Astrocyte (in vitro differentiated cells and primary cell): Measurements from ENCODE around the gene SLC6A20. TPM values are rescaled to one million over a fixed set of nuclear protein-coding genes. Genes with fewer than 3 reads are reported as not detected.

Source experiments
- DNase-seq: peaks from one replicate; pipeline ENCODE4 v3.0.0-alpha.2; 2010; ENCODE audit warnings: low read depth
- FAIRE-seq: peaks from 2 replicates; lab custom pipeline; 2011; peaks lifted over from hg19 to GRCh38; lab: Jason Lieb, UNC
- H2AFZ ChIP-seq: 2 replicates; pipeline ENCODE4 v1.6.0; 2012; ENCODE audit warnings: low read depth, low read length, inconsistent platforms
- H3K27ac ChIP-seq: 2 replicates; pipeline ENCODE4 v1.5.1; 2011; ENCODE audit warnings: low read depth, low read length, inconsistent platforms
- H3K27me3 ChIP-seq: 2 replicates; pipeline ENCODE4 v1.6.0; 2011; ENCODE audit warnings: low read length, inconsistent platforms; ENCODE audit not compliant: insufficient read depth
- H3K36me3 ChIP-seq: 2 replicates; pipeline ENCODE4 v1.5.1; 2011; ENCODE audit warnings: low read length, inconsistent platforms; ENCODE audit not compliant: insufficient read depth
- H3K4me1 ChIP-seq: 2 replicates; pipeline ENCODE4 v1.5.1; 2011; ENCODE audit warnings: low read length, inconsistent platforms; ENCODE audit not compliant: insufficient read depth
- H3K4me2 ChIP-seq: 2 replicates; pipeline ENCODE4 v1.6.0; 2012; ENCODE audit warnings: low read length, inconsistent platforms
- H3K4me3 ChIP-seq: 2 replicates; pipeline ENCODE4 v1.5.1; 2011; ENCODE audit warnings: low read depth, mild to moderate bottlenecking, low read length, inconsistent platforms; ENCODE audit not compliant: insufficient read depth
- H3K79me2 ChIP-seq: 2 replicates; pipeline ENCODE4 v1.6.0; 2012; ENCODE audit warnings: mild to moderate bottlenecking, low read length, inconsistent platforms; ENCODE audit not compliant: insufficient read depth
- H3K9ac ChIP-seq: 2 replicates; pipeline ENCODE4 v1.6.0; 2012; ENCODE audit warnings: mild to moderate bottlenecking, low read length, inconsistent platforms
- H3K9me3 ChIP-seq: 2 replicates; pipeline ENCODE4 v1.5.1; 2012; ENCODE audit warnings: low read depth, mild to moderate bottlenecking, low read length, inconsistent platforms; ENCODE audit not compliant: insufficient read depth
- H4K20me1 ChIP-seq: 2 replicates; pipeline ENCODE4 v1.6.0; 2012; ENCODE audit warnings: low read length, inconsistent platforms; ENCODE audit not compliant: insufficient read depth
- H3K27ac Mint-ChIP-seq: one replicate; pipeline ENCODE4 v1.8.0; 2021; ENCODE audit warnings: mild to moderate bottlenecking, mixed read lengths; ENCODE audit not compliant: unreplicated experiment
- H3K27me3 Mint-ChIP-seq: one replicate; pipeline ENCODE4 v1.8.0; 2021; ENCODE audit warnings: low read depth, mixed read lengths; ENCODE audit not compliant: unreplicated experiment
- H3K36me3 Mint-ChIP-seq: one replicate; pipeline ENCODE4 v1.8.0; 2021; ENCODE audit warnings: low read depth, mixed read lengths; ENCODE audit not compliant: unreplicated experiment
- H3K4me1 Mint-ChIP-seq: one replicate; pipeline ENCODE4 v1.8.0; 2021; ENCODE audit warnings: low read depth, mixed read lengths; ENCODE audit not compliant: unreplicated experiment
- H3K4me3 Mint-ChIP-seq: one replicate; pipeline ENCODE4 v1.8.0; 2021; ENCODE audit warnings: mild to moderate bottlenecking, moderate library complexity, mixed read lengths; ENCODE audit not compliant: unreplicated experiment
- H3K9me3 Mint-ChIP-seq: one replicate; pipeline ENCODE4 v1.8.0; 2021; ENCODE audit warnings: mild to moderate bottlenecking, mixed read lengths; ENCODE audit not compliant: unreplicated experiment
- EZH2 ChIP-seq: IDR thresholded peaks from 2 replicates; pipeline ENCODE4 v1.6.1; 2012; ENCODE audit warnings: mild to moderate bottlenecking, low read length, inconsistent platforms; ENCODE audit not compliant: insufficient read depth
- total RNA-seq: library from RNA; stranded (reverse); gene quantifications from 2 replicates; pipeline ENCODE4 v1.2.1, GENCODE V29; 2021
- TF ChIP-seq, protein P1 (sequence below): IDR thresholded peaks from 2 replicates; pipeline ENCODE4 v1.5.1; 2011; ENCODE audit warnings: low read depth, mild to moderate bottlenecking, inconsistent platforms, low read length, moderate library complexity; ENCODE audit not compliant: insufficient read depth

SLC6A20 gene
- total RNA-seq, 1 donor from 2014 or later: not detected

DNA sequence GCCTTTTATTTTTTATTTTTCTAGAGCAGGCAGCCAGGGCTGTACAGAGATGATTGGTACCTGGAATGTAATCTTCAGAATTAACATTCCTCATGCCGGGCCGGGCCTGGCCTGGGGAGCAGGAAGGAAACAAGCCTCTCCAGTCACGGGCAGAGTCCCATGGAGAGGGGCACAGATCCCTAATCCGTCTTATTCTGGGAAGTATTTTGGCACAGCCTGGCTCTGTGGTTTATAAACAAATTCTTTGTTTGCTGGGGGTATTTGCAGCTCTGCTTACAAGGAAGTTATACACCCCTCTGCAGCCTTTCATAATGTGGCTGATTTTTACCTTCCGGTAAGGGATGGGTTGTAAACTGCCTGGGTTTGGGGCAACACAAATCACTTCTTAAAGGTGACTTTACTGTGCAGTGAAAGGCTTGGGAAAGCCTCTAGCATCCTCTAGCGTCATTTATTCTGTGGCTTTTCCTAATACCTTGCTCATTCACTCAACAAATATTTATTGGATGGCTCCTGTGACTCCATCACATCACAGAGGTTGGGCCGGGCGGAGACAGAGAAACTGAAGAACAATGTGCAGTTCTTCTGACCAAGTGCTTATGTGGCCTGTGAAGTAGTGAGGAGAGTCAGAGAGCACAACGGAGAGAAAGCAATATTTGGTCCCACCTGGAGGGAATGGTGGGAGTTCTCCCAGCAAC is 2.7 kb downstream of the SLC6A20 start:
- no peak for FAIRE-seq
- peaks cover 55% of the 10 kb centered on the region for H3K27me3 Mint-ChIP-seq
- H3K9me3 ChIP-seq: no peaks in the 10 kb centered on the region

DNA sequence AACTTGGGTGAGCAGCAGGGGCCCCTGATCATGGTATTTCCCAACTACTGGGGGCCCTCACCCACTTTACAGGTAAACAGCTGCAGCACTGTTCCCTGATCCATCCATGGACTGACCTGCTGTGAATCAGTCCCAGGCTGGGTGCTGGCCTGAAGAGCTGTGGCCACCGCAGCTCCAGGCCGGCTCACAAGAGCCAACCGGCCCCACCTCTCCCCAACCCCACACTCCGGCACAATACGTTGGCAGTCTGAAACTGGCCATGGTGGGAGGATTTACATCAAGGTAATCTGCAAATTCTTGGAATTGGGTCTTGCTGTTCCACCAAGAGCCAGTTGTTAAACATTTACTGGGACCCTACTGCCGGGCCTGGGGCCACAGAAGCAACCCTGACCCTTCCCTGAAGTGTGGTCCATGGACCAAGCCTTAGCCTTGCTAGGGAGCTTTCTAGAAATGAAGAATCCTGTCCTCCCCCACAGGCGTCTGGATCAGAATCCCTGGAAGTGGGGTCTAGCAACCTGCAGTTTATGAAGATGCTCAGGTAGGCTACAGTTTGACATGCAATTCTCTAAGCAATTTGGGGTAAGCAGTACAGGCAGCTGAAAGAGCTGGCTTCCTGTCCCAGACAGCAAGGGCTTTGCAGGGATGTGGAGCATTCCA is 3.7 kb downstream of the SLC6A20 start:
- Mint-ChIP-seq H3K9me3 (peaks cover 9% of the 10 kb centered on the region), H3K27me3 (peaks cover 53% of the 10 kb centered on the region), H3K36me3 (no peaks in the 10 kb centered on the region), H3K4me3 (no peak overlapping the region), H3K27ac (no peak overlapping the region), H3K4me1 (peaks cover 1% of the 10 kb centered on the region)
- DNase-seq: no peak
- Histone ChIP-seq H3K9ac (no peak overlapping the region), H3K4me2 (no peak overlapping the region), H3K27ac (no peak overlapping the region), H3K4me1 (peaks cover 10% of the 10 kb centered on the region), H4K20me1 (no peaks in the 10 kb centered on the region), H3K36me3 (no peaks in the 10 kb centered on the region), H3K79me2 (no peaks in the 10 kb centered on the region), H3K9me3 (no peaks in the 10 kb centered on the region), H3K27me3 (peaks cover 60% of the 10 kb centered on the region), H2AFZ (no peak overlapping the region), H3K4me3 (no peak overlapping the region)
- FAIRE-seq: no peak
- TF ChIP-seq, protein P1, sequence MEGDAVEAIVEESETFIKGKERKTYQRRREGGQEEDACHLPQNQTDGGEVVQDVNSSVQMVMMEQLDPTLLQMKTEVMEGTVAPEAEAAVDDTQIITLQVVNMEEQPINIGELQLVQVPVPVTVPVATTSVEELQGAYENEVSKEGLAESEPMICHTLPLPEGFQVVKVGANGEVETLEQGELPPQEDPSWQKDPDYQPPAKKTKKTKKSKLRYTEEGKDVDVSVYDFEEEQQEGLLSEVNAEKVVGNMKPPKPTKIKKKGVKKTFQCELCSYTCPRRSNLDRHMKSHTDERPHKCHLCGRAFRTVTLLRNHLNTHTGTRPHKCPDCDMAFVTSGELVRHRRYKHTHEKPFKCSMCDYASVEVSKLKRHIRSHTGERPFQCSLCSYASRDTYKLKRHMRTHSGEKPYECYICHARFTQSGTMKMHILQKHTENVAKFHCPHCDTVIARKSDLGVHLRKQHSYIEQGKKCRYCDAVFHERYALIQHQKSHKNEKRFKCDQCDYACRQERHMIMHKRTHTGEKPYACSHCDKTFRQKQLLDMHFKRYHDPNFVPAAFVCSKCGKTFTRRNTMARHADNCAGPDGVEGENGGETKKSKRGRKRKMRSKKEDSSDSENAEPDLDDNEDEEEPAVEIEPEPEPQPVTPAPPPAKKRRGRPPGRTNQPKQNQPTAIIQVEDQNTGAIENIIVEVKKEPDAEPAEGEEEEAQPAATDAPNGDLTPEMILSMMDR: no peak
- no peak for TF ChIP-seq EZH2

More for the DNA sequence above, 2.7 kb downstream of the SLC6A20 start:
- Histone ChIP-seq H2AFZ (no peak overlapping the region), H3K27me3 (peaks cover 66% of the 10 kb centered on the region), H3K4me3 (no peak overlapping the region), H3K36me3 (no peaks in the 10 kb centered on the region), H3K9ac (no peak overlapping the region), H3K27ac (no peak overlapping the region), H3K4me2 (no peak overlapping the region), H3K79me2 (no peaks in the 10 kb centered on the region), H3K4me1 (peaks cover 10% of the 10 kb centered on the region), H4K20me1 (no peaks in the 10 kb centered on the region)
- H3K9me3 Mint-ChIP-seq: peaks cover 9% of the 10 kb centered on the region
- H3K36me3 Mint-ChIP-seq: no peaks in the 10 kb centered on the region
- TF ChIP-seq, protein P1: no peak
- no peak for TF ChIP-seq EZH2
- H3K4me3 Mint-ChIP-seq: no peak overlapping the region
- no peak overlapping the region for H3K27ac Mint-ChIP-seq
- no peak for DNase-seq
- H3K4me1 Mint-ChIP-seq: peaks cover 1% of the 10 kb centered on the region

DNA sequence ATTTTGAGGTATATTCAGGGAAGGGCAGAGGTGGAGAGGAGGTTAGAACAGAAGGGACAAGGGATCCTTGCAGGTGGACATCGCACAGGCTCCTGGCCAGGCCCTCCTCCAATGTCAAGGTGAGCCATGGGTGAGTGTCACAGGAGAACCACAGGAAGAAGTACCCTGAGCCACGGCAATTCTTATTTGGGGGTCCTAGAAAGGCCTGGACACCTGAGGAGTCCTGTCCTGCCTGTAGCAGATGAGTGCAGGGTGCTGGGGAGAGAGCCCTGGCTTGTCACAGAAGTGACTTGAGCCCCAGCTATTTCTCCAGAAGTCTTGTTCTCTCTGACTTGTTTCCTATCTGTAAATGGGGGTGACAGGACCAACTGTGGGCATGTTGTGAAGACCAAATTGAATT is 4.3 kb downstream of the SLC6A20 start:
- no peak for FAIRE-seq
- H3K27ac Mint-ChIP-seq: no peak overlapping the region
- no peaks in the 10 kb centered on the region for H3K79me2 ChIP-seq
- no peak for DNase-seq
- peaks cover 1% of the 10 kb centered on the region for H3K4me1 Mint-ChIP-seq
- no peak overlapping the region for H3K9ac ChIP-seq
- peaks cover 10% of the 10 kb centered on the region for H3K4me1 ChIP-seq
- peaks cover 53% of the 10 kb centered on the region for H3K27me3 Mint-ChIP-seq
- H3K36me3 ChIP-seq: no peaks in the 10 kb centered on the region
- TF ChIP-seq, protein P1: no peak
- TF ChIP-seq EZH2: no peak
- no peak overlapping the region for H3K4me3 ChIP-seq
- no peaks in the 10 kb centered on the region for H3K36me3 Mint-ChIP-seq
- H3K27me3 ChIP-seq: peaks cover 54% of the 10 kb centered on the region
- peaks cover 9% of the 10 kb centered on the region for H3K9me3 Mint-ChIP-seq
- no peaks in the 10 kb centered on the region for H4K20me1 ChIP-seq
- H3K27ac ChIP-seq: no peak overlapping the region
- H3K4me3 Mint-ChIP-seq: no peak overlapping the region
- H3K4me2 ChIP-seq: no peak overlapping the region
- H2AFZ ChIP-seq: no peak overlapping the region
- no peaks in the 10 kb centered on the region for H3K9me3 ChIP-seq
